GM13977 (cell line): ENCODE data around the gene DDOST.

Source experiments
- DNase-seq: peaks from one replicate; pipeline ENCODE4 v3.0.0; 2012; ENCODE audit warnings: low spot score
- in situ Hi-C: fragments of 300-500 bp; cut with MboI; formaldehyde crosslinking; loops from one replicate; pipeline ENCODE4 v1.12.0; 2022; ENCODE audit warnings: low sequenced_read_pairs, low pct_unique_long_range_greater_than_20kb, mixed read lengths, inconsistent platforms; ENCODE audit not compliant: unreplicated experiment
- TF ChIP-seq, protein P1 (sequence below): IDR thresholded peaks from 2 replicates; pipeline ENCODE4 v1.5.1; 2012; ENCODE audit warnings: mild to moderate bottlenecking, control low read depth; ENCODE audit not compliant: insufficient read depth; ENCODE audit errors: extremely low read depth, missing control alignments

The DDOST gene

DNA sequence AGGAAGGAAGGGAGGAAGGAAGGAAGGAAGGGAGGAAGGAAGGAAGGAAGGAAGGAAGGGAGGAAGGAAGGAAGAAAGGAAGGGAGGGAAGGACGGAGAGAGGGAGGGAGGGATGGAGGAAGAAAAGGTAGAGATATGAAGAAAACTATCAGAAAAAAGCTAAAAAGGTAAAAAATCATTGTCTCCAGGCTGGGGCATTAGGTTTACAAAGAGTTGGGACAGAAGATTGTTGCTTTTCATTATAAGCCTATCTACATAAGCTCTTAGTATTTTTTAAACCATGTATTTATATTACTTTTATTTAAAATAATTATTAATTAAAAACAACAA, 35.1 kb downstream of the DDOST start:
- DNase-seq = no peak
- TF ChIP-seq, protein P1, sequence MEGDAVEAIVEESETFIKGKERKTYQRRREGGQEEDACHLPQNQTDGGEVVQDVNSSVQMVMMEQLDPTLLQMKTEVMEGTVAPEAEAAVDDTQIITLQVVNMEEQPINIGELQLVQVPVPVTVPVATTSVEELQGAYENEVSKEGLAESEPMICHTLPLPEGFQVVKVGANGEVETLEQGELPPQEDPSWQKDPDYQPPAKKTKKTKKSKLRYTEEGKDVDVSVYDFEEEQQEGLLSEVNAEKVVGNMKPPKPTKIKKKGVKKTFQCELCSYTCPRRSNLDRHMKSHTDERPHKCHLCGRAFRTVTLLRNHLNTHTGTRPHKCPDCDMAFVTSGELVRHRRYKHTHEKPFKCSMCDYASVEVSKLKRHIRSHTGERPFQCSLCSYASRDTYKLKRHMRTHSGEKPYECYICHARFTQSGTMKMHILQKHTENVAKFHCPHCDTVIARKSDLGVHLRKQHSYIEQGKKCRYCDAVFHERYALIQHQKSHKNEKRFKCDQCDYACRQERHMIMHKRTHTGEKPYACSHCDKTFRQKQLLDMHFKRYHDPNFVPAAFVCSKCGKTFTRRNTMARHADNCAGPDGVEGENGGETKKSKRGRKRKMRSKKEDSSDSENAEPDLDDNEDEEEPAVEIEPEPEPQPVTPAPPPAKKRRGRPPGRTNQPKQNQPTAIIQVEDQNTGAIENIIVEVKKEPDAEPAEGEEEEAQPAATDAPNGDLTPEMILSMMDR = no peak
- in situ Hi-C loops = loop anchor here (25.0 kb wide), 1 partner anchor 89 kb away; no protein-coding TSS in a partner anchor

DNA sequence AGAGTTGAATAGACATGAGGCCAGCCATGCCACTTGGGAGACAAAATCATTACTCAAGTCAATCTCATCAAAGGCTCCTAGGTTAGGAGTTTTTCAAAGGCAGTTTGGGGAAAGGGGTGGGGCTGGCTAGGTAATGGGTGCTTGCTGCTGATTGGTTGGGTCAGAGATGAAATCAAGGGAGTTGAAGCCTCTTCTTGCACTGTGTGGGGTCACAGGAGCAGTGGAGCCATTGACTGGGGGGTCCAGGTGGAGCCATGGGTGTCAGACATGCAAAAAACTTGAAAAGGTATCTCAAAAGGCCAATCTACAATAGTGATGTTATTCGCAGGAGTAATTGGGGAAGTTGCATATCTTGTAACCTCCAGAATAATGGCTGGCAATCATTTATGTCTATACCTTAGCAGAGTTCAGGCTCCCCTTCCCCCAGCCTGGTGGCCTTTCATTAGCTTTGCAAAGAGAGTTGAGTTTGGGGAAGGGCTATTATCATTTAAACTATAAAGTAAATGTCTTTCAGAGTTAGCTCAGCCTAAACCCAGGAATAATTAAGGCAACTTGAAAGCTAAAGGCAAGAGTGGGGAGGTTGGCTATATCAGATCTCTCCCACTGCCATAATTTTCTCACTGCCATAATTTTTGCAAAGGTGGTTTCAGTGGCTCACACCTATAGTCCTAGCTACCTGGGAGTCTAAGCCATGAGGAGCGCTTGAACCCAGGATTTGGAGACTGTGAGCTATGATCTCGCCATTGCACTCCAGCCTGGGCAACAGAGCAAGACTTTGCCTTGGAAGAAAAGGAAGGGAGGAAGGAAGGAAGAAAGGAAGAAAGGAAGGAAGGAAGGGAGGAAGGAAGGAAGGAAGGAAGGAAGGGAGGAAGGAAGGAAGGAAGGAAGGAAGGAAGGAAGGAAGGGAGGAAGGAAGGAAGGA, 35.7 kb downstream of the DDOST start:
- TF ChIP-seq, protein P1 = no peak

DNA sequence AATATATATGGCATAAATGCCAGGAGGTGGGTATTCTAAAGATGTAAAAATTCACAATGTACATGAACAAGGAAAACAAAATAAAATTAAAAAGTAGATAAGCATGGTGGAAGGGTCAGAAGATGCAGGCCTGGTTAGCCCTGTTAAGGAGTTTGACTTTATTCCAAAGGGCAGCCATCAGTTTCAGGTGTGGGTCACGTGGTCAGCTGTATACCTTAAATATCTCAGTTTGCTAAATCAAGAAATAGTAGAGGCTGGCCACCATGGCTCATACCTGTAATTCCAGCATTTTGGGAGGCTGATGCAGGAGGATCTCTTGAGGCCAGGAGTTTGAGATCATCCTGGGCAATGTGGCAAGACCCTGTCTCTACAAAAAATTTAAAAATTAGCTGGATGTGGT, 36.5 kb downstream of the DDOST start:
- TF ChIP-seq, protein P1 = no peak
- in situ Hi-C loops = loop anchor here (25.0 kb wide), 1 partner anchor 87 kb away; no protein-coding TSS in a partner anchor
- DNase-seq = no peak

More for the DNA sequence above, 35.7 kb downstream of the DDOST start:
- no peak for DNase-seq
- in situ Hi-C loops = loop anchor here (25.0 kb wide), 1 partner anchor 88 kb away; no protein-coding TSS in a partner anchor

DNA sequence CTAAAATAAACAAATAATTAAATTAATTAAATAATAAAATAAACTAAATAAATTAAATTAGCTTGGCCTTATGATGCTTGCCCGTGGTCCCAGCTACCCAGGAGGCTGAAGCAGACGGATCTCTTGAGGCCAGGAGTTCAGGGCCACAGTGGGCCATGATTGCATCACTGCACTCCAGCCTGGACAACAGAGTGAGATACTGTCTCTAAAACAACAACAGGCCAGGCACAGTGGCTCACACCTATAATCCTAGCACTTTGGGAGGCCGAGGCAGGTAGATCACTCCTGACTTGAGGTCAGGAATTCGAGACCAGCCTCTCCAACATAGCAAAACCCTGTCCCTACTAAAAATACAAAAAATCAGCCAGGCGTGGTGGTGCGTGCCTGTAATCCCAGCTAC, 40.2 kb downstream of the DDOST start:
- in situ Hi-C loops = no loop called here
- TF ChIP-seq, protein P1 = no peak
- DNase-seq = no peak

DNA sequence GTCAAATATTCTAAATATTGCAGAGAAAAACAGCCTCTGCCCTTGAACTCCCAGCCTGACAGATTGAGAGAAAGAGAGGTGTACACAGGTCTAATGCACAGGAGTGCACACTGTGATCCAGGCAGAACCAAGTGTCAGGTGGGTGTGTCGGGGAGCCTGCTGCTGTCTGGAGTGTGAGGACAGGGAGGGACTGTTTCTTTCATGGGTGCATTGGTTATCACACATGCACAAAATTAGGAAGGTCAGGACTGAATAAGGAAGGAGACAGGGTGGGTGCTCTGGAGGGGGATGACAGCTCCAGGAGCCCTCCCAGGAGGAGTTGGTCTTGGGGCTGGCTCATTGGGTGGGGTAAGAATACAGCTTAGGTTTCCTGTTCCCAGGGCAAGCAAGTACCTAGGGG, 41.2 kb downstream of the DDOST start:
- TF ChIP-seq, protein P1 = no peak
- no peak for DNase-seq
- in situ Hi-C loops = no loop called here

DNA sequence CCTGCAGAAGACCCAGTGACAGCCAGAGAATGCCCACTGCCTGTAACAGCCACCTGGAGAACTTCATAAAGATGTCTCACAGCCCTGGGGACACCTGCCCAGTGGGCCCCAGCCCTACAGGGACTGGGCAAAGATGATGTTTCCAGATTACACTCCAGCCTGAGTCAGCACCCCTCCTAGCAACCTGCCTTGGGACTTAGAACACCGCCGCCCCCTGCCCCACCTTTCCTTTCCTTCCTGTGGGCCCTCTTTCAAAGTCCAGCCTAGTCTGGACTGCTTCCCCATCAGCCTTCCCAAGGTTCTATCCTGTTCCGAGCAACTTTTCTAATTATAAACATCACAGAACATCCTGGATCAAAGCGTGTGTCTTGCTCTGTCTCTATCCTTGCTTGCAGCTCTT, 42.6 kb downstream of the DDOST start:
- TF ChIP-seq, protein P1 = no peak

More for the DNA sequence above, 42.6 kb downstream of the DDOST start:
- in situ Hi-C loops = no loop called here
- DNase-seq = no peak
